OCI-LY7 (cell line): ENCODE measurements around the gene RAD1.
"Not testable (repeated sequence)": the region's sequence is repeated elsewhere in the genome, so short reads cannot be mapped to it uniquely, and the experiment has no call there.

Experiments
- EZH2phosphoT487 ChIP-seq: fragments of 200-600 bp; sonication (generic); IDR thresholded peaks from 2 replicates; pipeline ENCODE4 v1.6.1; 2018; ENCODE audit warnings: low read depth, borderline replicate concordance, mild to moderate bottlenecking, mixed run types, antibody characterized with exemption, low read length, moderate library complexity, mixed read lengths
- TF ChIP-seq, protein P1 (sequence below): fragments of 200-600 bp; sonication (generic); conservative IDR thresholded peaks from 2 replicates; pipeline ENCODE4 v1.5.1; 2014; ENCODE audit warnings: mild to moderate bottlenecking, antibody characterized with exemption, low read length, moderate library complexity, mixed read lengths

GRCh38 chr5:34923256-34923655 is 8.0 kb upstream of the RAD1 start:
- TF ChIP-seq, protein P1, sequence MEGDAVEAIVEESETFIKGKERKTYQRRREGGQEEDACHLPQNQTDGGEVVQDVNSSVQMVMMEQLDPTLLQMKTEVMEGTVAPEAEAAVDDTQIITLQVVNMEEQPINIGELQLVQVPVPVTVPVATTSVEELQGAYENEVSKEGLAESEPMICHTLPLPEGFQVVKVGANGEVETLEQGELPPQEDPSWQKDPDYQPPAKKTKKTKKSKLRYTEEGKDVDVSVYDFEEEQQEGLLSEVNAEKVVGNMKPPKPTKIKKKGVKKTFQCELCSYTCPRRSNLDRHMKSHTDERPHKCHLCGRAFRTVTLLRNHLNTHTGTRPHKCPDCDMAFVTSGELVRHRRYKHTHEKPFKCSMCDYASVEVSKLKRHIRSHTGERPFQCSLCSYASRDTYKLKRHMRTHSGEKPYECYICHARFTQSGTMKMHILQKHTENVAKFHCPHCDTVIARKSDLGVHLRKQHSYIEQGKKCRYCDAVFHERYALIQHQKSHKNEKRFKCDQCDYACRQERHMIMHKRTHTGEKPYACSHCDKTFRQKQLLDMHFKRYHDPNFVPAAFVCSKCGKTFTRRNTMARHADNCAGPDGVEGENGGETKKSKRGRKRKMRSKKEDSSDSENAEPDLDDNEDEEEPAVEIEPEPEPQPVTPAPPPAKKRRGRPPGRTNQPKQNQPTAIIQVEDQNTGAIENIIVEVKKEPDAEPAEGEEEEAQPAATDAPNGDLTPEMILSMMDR, result not testable (repeated sequence)
- not testable (repeated sequence) for TF ChIP-seq EZH2phosphoT487
